H1 (cell line): ENCODE results near the gene LRRC49. TPM values are rescaled to one million over a fixed set of nuclear protein-coding genes. Genes with fewer than 3 reads are reported as not detected.

Experiments
- CBX8 ChIP-seq: fragments of 300-800, 300-1000 bp; sonication (generic); IDR thresholded peaks from 2 replicates; pipeline ENCODE4 v1.7.1; 2016; ENCODE audit warnings: low read depth, low read length, borderline replicate concordance
- JUND ChIP-seq: IDR thresholded peaks from 2 replicates; pipeline ENCODE4 v1.6.1; 2011; ENCODE audit warnings: mild to moderate bottlenecking, improper control_type of control experiment, low read length
- SIRT6 ChIP-seq: IDR thresholded peaks from one replicate; pipeline ENCODE4 v1.7.1; 2012; ENCODE audit warnings: low read length, inconsistent platforms
- TAF7 ChIP-seq: optimal IDR thresholded peaks from 2 replicates; pipeline ENCODE3; 2011; ENCODE audit warnings: low read depth, mild to moderate bottlenecking, inconsistent platforms, low read length, moderate library complexity, borderline replicate concordance
- polyA plus RNA-seq, 7 experiments: library from polyadenylated mRNA; depleted of rRNA in 3 of 7; stranded (reverse) in 5 of 7; unstranded in 2 of 7; fragments of >200 nt in 5 of 7; fragments of 200-250 nt in 2 of 7; gene quantifications; 1 replicate in 5 of 7; 2 replicates in 1 of 7; 4 replicates in 1 of 7; pipeline versions ENCODE4 v1.2.1 to v1.2.3, GENCODE V29; 2011 to 2013; ENCODE audit warnings: missing spikeins in 2 of 7, mixed read lengths in 2 of 7
- total RNA-seq: library from RNA; stranded (reverse); fragmentation: NEBNext Ultra II Directional; extraction: Animal tissue kit (Norgen Biotek cat#: 25700); gene quantifications from 2 replicates; pipeline ENCODE4 v1.2.1, GENCODE V29; 2021
- TF ChIP-seq, protein P1 (sequence below): IDR thresholded peaks from 2 replicates; pipeline ENCODE4 v1.6.1; 2012; ENCODE audit warnings: low read length, inconsistent platforms
- TF ChIP-seq, protein P2 (sequence below): IDR thresholded peaks from 2 replicates; pipeline ENCODE4 v1.6.1; 2011; ENCODE audit warnings: low read depth, mild to moderate bottlenecking, low read length; ENCODE audit not compliant: insufficient read depth
- TF ChIP-seq, protein P3 (sequence below): IDR thresholded peaks from 2 replicates; pipeline ENCODE4 v1.6.1; 2012; ENCODE audit warnings: inconsistent platforms

LRRC49 gene
- total and polyA plus RNA-seq, 2 of the 8 experiments (the other 6 are each of a cell fraction or from before 2014, with no cell fraction given): 5.0 to 10.4 TPM

DNA sequence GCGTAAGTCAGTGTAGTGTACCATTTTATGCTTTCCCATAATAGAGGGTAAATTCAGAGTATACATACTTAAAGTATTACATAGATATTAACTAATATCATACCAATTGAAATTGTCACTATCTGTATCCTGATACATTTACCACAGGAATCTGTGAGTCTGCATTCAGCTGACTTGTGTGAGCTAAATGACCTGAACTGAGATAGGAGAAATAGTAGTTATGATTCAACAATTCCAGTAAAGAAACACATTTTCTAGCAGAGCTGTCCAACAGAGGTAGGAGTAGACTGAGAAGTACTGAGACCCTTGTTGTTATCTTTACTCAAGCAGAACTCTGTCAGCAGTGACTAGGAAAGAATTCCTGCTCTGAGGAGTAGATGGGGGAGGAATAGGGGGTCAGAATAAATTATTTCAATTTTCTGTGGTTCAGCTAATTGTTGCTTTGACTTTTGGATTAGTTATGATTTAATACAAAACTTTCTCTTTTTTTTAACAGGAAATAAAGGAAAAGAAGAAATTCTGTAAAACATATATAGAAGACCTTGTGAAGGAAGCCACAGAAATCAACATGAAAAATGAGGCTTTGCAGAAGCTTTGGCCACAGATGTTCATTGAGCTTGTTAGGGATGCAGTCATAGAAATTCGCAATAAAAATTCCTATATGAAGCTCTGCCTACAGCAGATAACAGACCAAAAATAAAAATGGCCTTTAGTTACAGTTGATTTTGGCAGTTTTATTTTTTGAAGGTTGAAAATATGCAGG, 156.5 kb downstream of the LRRC49 start (continued):
- TF ChIP-seq, protein P1, sequence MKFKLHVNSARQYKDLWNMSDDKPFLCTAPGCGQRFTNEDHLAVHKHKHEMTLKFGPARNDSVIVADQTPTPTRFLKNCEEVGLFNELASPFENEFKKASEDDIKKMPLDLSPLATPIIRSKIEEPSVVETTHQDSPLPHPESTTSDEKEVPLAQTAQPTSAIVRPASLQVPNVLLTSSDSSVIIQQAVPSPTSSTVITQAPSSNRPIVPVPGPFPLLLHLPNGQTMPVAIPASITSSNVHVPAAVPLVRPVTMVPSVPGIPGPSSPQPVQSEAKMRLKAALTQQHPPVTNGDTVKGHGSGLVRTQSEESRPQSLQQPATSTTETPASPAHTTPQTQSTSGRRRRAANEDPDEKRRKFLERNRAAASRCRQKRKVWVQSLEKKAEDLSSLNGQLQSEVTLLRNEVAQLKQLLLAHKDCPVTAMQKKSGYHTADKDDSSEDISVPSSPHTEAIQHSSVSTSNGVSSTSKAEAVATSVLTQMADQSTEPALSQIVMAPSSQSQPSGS: no peak
- TF ChIP-seq JUND (no peak), CBX8 (no peak), TAF7 (no peak), SIRT6 (no peak)
- TF ChIP-seq, protein P2, sequence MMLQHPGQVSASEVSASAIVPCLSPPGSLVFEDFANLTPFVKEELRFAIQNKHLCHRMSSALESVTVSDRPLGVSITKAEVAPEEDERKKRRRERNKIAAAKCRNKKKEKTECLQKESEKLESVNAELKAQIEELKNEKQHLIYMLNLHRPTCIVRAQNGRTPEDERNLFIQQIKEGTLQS: no peak
- TF ChIP-seq, protein P3, sequence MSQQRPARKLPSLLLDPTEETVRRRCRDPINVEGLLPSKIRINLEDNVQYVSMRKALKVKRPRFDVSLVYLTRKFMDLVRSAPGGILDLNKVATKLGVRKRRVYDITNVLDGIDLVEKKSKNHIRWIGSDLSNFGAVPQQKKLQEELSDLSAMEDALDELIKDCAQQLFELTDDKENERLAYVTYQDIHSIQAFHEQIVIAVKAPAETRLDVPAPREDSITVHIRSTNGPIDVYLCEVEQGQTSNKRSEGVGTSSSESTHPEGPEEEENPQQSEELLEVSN: no peak
